Osteoblast (primary cell): Measurements from ENCODE around the gene SCD. TPM values are rescaled to one million over a fixed set of nuclear protein-coding genes. Genes with fewer than 3 reads are reported as not detected.

Source experiments
- DNase-seq: peaks from one replicate; pipeline ENCODE4 v3.0.0; 2011; ENCODE audit warnings: low spot score, mixed read lengths; ENCODE audit not compliant: insufficient read length; ENCODE audit errors: missing footprints
- H2AFZ ChIP-seq: 2 replicates; pipeline ENCODE4 v1.6.0; 2011; ENCODE audit warnings: mild to moderate bottlenecking, low read length
- H3K27ac ChIP-seq: 2 replicates; pipeline ENCODE4 v1.5.1; 2011; ENCODE audit warnings: mild to moderate bottlenecking, low read depth, low read length, moderate library complexity
- H3K27me3 ChIP-seq: 2 replicates; pipeline ENCODE4 v1.6.0; 2012; ENCODE audit warnings: mild to moderate bottlenecking, control low read depth, inconsistent platforms, low read length, moderate library complexity; ENCODE audit not compliant: insufficient read depth
- H3K36me3 ChIP-seq: 2 replicates; pipeline ENCODE4 v1.5.1; 2011; ENCODE audit warnings: mild to moderate bottlenecking, low read length, control low read depth, moderate library complexity; ENCODE audit not compliant: insufficient read depth
- H3K4me1 ChIP-seq: 2 replicates; pipeline ENCODE4 v1.5.1; 2011; ENCODE audit warnings: mild to moderate bottlenecking, low read length, control low read depth, moderate library complexity; ENCODE audit not compliant: insufficient read depth
- H3K4me2 ChIP-seq: 2 replicates; pipeline ENCODE4 v1.6.0; 2011; ENCODE audit warnings: mild to moderate bottlenecking, low read length; ENCODE audit not compliant: insufficient read depth
- H3K4me3 ChIP-seq: fragments of 200-600 bp; sonication (generic); 3 replicates; pipeline ENCODE4 v1.5.1; 2012; ENCODE audit warnings: mild to moderate bottlenecking, low read length, inconsistent platforms; ENCODE audit not compliant: insufficient read depth
- H3K79me2 ChIP-seq: 2 replicates; pipeline ENCODE4 v1.6.0; 2012; ENCODE audit warnings: mild to moderate bottlenecking, low read length, control low read depth, inconsistent platforms; ENCODE audit not compliant: insufficient read depth
- H3K9me3 ChIP-seq: 2 replicates; pipeline ENCODE4 v1.5.1; 2011; ENCODE audit warnings: low read depth, low read length, control low read depth
- H4K20me1 ChIP-seq: 2 replicates; pipeline ENCODE4 v1.6.0; 2012; ENCODE audit warnings: mild to moderate bottlenecking, low read length, control low read depth; ENCODE audit not compliant: insufficient read depth
- total RNA-seq: library from RNA; depleted of rRNA; stranded (reverse); fragments of >200 nt; gene quantifications from 2 replicates; pipeline ENCODE4 v1.2.3, GENCODE V29; 2012
- TF ChIP-seq, protein P1 (sequence below): IDR thresholded peaks from 2 replicates; pipeline ENCODE4 v1.5.1; 2011; ENCODE audit warnings: mild to moderate bottlenecking, low read depth, low read length, moderate library complexity; ENCODE audit errors: extremely low read depth

The SCD gene
- total RNA-seq, 1 donor, result 672 TPM

DNA sequence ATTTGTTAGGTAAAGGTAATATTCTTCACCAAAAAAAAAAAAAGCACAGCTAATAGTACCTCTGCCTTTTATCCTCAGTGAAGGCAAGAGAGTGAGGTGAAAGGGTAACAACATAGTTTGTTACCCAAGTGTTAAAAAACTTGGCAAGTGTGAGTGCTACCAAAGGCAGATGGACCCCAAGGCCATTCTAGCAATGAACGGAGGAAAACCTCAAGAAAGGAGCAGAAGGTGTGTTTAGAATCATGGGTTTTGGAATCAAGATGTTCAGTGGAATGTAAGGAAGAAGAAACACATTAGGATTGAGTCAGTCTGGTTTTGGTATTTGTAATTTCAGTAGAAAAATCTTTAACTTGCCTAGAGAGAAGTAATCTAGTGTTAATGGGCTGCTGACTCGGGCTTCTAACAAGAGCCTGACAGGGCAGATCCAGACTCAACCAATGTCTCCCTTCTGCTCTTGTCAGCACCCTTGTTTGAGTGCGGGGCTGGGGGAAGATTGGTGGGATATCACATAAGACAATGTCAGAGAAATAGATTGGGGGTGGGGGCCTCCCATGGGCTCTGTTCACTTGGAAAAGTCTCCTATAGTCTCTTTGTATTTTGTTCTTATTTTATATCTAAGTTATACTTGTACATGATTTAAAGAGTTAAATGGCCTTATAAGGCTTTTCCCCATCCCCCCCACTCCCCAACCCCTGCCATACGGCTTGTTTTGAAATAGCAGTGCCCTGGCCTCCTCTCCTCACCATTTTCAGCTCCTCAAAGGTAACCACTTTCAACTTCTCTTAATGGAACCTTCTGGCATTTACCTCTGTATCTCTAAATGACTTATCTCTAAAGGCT, 44.4 kb downstream of the SCD start:
- no peaks in the 10 kb centered on the region for H3K9me3 ChIP-seq
- no peak overlapping the region for H2AFZ ChIP-seq
- no peak overlapping the region for H3K4me2 ChIP-seq
- H3K27me3 ChIP-seq, result no peaks in the 10 kb centered on the region
- no peak overlapping the region for H3K27ac ChIP-seq
- H4K20me1 ChIP-seq, result no peaks in the 10 kb centered on the region
- no peak overlapping the region for H3K4me3 ChIP-seq
- TF ChIP-seq, protein P1, sequence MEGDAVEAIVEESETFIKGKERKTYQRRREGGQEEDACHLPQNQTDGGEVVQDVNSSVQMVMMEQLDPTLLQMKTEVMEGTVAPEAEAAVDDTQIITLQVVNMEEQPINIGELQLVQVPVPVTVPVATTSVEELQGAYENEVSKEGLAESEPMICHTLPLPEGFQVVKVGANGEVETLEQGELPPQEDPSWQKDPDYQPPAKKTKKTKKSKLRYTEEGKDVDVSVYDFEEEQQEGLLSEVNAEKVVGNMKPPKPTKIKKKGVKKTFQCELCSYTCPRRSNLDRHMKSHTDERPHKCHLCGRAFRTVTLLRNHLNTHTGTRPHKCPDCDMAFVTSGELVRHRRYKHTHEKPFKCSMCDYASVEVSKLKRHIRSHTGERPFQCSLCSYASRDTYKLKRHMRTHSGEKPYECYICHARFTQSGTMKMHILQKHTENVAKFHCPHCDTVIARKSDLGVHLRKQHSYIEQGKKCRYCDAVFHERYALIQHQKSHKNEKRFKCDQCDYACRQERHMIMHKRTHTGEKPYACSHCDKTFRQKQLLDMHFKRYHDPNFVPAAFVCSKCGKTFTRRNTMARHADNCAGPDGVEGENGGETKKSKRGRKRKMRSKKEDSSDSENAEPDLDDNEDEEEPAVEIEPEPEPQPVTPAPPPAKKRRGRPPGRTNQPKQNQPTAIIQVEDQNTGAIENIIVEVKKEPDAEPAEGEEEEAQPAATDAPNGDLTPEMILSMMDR, result no peak
- H3K36me3 ChIP-seq, result no peaks in the 10 kb centered on the region
- no peaks in the 10 kb centered on the region for H3K79me2 ChIP-seq
- H3K4me1 ChIP-seq, result no peaks in the 10 kb centered on the region
- no peak for DNase-seq

DNA sequence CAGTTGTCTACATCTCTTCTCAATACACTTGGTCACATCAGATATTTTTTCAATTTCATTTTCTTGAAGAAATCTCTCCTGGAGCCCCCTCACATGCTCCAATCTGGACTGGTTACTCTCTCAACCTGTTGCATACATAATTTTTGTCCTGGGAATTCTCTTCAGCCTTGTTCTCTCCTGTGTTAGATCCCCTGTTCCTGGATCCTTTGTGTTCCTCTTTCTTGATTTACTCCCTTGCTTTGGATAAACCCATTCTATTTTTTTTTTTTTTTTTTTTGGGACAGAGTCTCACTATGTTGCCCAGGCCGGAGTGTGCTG, 45.6 kb downstream of the SCD start:
- Histone ChIP-seq H4K20me1 (no peaks in the 10 kb centered on the region), H3K9me3 (no peaks in the 10 kb centered on the region), H3K27me3 (no peaks in the 10 kb centered on the region), H3K36me3 (no peaks in the 10 kb centered on the region), H2AFZ (no peak overlapping the region), H3K4me3 (no peak overlapping the region), H3K4me2 (no peak overlapping the region), H3K79me2 (no peaks in the 10 kb centered on the region), H3K4me1 (no peaks in the 10 kb centered on the region), H3K27ac (no peak overlapping the region)
- DNase-seq, result no peak
- TF ChIP-seq, protein P1, result no peak

DNA sequence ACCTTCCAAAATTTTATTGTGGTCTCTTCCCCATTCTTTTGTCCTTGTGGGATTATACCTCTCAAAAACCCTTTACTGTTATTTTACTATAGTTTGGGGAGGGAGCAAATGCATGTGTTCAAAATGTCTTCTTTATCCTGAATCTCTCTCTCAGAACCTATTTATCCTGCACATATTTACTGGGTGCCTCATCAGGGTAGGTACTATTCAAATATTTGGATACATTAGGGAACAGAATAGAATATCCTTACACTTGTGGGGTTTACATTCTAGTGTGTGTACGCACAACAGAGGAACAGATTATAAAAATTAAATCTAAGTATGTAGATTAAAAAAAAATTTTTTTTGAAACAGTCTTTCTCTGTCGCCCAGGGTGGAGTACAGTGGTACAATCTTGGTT, 48.6 kb downstream of the SCD start:
- no peaks in the 10 kb centered on the region for H3K36me3 ChIP-seq
- DNase-seq, result no peak
- H3K4me2 ChIP-seq, result no peak overlapping the region
- H3K27ac ChIP-seq, result no peak overlapping the region
- no peaks in the 10 kb centered on the region for H3K9me3 ChIP-seq
- no peaks in the 10 kb centered on the region for H3K27me3 ChIP-seq
- no peaks in the 10 kb centered on the region for H3K79me2 ChIP-seq
- no peak overlapping the region for H3K4me3 ChIP-seq
- H3K4me1 ChIP-seq, result no peaks in the 10 kb centered on the region
- H2AFZ ChIP-seq, result no peak overlapping the region
- no peaks in the 10 kb centered on the region for H4K20me1 ChIP-seq
- TF ChIP-seq, protein P1, result no peak

DNA sequence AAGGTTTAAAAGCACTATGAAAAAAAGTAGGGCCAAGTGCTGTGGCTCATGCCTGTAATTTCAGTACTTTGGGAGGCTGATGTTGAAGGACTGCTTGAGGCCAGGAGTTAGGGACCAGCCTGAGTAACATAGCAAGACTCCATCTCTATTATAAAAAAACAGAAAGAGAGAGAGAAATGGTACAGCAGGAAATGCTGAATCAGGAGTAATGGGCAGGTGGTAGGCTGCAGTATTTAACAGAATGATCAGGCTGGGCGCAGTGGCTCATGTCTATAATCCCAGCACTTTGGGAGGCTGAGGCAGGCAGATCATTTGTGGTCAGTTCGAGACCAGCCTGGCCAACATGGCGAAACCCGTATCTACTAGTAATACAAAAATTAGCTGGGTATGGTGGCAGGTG, 49.6 kb downstream of the SCD start:
- H3K4me3 ChIP-seq, result no peak overlapping the region
- H3K36me3 ChIP-seq, result no peaks in the 10 kb centered on the region
- H3K79me2 ChIP-seq, result no peaks in the 10 kb centered on the region
- H4K20me1 ChIP-seq, result no peaks in the 10 kb centered on the region
- H3K4me2 ChIP-seq, result no peak overlapping the region
- no peak for DNase-seq
- no peaks in the 10 kb centered on the region for H3K9me3 ChIP-seq
- no peak overlapping the region for H3K27ac ChIP-seq
- H3K4me1 ChIP-seq, result no peaks in the 10 kb centered on the region
- no peaks in the 10 kb centered on the region for H3K27me3 ChIP-seq
- TF ChIP-seq, protein P1, result no peak
- no peak overlapping the region for H2AFZ ChIP-seq
